Endothelial cell of umbilical vein (primary cell): Measurements from ENCODE around the gene SDK2.

Experiments used
- JUN ChIP-seq: IDR thresholded peaks from 2 replicates; pipeline ENCODE4 v1.6.1; 2011; ENCODE audit warnings: borderline replicate concordance, low read depth; ENCODE audit not compliant: insufficient read length, insufficient read depth
- POLR2A ChIP-seq: IDR thresholded peaks from 2 replicates; pipeline ENCODE4 v1.6.1; 2012; ENCODE audit warnings: low read depth, mild to moderate bottlenecking, control low read depth, low read length
- TF ChIP-seq, protein P1 (sequence below), 2 donors: IDR thresholded peaks; 1 replicate in 1 of 2; 2 replicates in 1 of 2; pipeline ENCODE4 v1.5.1; 2011; ENCODE audit warnings: low read length in 2 of 2, mild to moderate bottlenecking in 2 of 2, moderate library complexity in 2 of 2, control low read depth in 1 of 2, inconsistent platforms in 1 of 2, low read depth in 1 of 2; ENCODE audit not compliant: insufficient read depth in 1 of 2; ENCODE audit errors: extremely low read depth in 1 of 2

DNA sequence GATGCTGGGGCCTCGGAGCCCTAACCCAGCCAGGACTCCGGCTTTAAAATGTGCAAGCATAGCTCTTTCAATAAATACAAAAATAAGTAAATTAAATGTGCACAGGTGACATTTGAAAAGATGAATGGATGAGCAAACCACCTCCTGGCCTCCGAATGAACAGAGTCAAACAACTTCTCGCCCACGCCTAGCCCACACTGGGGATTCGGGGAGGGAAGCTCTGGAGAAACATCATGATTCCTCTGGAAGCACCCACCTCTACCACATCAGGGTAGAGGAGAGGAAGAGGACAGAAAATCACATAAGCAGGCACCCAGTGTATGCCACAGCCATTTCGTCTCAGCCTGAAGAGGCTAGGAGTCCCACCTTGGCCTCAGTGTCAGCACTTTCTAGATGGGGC, 105.8 kb downstream of the SDK2 start:
- TF ChIP-seq JUN (no peak), POLR2A (no peak)
- TF ChIP-seq, protein P1, sequence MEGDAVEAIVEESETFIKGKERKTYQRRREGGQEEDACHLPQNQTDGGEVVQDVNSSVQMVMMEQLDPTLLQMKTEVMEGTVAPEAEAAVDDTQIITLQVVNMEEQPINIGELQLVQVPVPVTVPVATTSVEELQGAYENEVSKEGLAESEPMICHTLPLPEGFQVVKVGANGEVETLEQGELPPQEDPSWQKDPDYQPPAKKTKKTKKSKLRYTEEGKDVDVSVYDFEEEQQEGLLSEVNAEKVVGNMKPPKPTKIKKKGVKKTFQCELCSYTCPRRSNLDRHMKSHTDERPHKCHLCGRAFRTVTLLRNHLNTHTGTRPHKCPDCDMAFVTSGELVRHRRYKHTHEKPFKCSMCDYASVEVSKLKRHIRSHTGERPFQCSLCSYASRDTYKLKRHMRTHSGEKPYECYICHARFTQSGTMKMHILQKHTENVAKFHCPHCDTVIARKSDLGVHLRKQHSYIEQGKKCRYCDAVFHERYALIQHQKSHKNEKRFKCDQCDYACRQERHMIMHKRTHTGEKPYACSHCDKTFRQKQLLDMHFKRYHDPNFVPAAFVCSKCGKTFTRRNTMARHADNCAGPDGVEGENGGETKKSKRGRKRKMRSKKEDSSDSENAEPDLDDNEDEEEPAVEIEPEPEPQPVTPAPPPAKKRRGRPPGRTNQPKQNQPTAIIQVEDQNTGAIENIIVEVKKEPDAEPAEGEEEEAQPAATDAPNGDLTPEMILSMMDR (IDR thresholded peaks at IDR 0.05; ENCODE audit: extremely low read depth in 1 of 2, insufficient read depth in 1 of 2, low read depth in 1 of 2, low read length in 2 of 2): no peak
